ENCODE results near the gene FICD.

FICD gene

DNA sequence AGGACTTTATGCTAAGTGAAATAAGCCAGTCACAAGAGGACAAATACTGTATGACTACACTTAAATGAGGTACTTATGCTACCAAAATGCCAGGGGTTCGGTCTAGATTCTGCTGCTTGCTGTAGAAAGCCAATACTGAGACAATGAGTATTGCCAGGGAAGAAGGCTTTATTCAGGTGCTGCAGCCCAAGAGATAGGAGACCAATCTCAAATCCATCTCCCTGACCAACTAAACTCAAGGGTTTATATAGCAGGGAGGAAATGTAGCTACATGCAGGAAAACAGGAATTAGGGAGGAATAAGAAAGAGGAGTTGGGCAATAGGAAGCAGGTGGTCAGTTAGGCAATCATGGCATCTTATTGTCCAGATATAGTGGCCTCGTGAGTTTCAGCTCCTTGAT, 12.2 kb upstream of the FICD start:
- DNase-seq: no peak

DNA sequence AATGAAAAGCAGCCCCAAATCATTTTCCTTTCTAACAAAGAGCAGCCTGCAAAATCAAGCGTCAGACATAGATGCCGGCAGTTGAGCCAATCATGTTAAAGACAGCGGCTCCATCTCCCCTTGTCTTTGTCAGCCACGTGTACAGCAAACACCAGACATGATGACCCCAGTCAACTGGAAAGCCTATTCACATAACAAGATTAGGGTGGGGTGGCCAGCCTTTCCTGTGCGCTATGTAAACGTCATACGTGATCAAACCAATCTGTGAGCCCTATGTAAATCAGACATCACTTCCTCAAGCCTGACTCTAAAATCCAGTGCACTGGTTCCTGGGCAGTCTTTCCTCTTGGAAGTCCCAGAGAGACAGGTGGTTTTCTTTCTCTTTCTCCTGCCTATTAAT, 9.9 kb upstream of the FICD start:
- no peak for DNase-seq

DNA sequence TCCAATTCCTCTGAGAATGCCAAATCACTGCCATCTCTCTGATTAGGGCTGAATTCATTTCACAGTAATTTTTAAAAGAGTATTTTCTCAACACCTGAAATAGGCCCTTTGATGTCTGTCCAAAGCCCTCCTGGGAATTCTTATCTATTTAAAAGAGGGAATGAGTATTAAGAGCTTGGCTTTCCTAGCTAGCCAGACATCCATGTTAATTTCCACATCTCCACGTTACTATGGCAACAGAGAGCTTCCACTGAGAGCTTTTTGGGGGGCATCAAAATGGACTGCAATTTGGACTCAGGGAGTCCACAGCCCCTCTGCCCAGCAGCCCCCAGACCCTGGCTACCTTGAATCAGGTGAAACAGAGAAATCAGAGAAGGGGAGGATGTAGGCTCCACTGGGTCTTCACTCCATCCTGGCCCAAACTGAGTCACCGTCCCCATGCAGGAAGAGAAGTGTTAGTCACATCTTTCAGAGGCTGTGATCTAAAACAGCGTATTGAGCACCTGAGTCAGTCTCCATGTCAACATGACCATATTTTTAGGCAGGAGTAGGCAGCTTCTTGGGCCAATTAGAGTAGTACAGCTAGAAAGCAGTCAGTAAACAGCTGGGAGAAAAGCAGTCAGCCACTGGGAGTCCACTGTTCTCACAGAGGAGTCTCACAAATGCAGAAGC, 7.0 kb upstream of the FICD start:
- DNase-seq: no peak

DNA sequence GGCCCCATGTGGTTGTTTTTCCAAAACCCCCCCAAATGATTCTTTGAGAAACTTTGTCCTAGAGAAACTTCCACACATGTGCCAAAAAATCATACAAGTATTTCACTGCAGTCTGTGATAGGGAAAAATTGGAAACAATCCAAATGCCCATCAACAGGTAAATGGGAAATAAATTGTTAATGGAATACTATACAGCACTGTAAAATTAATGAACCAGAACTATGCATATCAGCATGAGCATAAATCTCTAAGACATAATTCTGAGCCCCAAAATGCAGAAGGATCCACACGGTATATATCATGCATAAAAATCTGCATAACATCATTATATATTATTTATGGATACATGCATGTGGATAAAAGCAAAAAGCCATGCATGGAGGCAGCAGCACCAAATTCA, 5.3 kb upstream of the FICD start:
- DNase-seq: no peak

DNA sequence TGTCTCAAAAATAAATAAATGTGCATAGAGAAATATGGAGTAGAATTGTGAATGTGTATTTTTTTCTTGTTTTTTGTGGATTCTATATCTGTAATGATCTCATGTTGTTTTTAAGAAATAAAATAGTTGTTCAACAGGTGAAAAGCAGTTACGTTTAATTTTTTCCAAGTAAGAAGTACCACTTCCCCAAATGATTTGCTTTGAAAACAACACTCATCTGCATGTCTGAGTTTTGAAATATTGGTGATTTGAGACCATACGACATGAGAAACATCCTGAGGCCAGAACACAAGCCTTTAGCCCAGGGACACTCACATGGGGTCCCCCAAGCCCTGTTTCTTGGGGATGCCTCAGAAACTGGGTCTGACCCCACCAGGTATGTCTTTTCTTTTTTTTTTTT, 4.2 kb upstream of the FICD start:
- no peak for DNase-seq

DNA sequence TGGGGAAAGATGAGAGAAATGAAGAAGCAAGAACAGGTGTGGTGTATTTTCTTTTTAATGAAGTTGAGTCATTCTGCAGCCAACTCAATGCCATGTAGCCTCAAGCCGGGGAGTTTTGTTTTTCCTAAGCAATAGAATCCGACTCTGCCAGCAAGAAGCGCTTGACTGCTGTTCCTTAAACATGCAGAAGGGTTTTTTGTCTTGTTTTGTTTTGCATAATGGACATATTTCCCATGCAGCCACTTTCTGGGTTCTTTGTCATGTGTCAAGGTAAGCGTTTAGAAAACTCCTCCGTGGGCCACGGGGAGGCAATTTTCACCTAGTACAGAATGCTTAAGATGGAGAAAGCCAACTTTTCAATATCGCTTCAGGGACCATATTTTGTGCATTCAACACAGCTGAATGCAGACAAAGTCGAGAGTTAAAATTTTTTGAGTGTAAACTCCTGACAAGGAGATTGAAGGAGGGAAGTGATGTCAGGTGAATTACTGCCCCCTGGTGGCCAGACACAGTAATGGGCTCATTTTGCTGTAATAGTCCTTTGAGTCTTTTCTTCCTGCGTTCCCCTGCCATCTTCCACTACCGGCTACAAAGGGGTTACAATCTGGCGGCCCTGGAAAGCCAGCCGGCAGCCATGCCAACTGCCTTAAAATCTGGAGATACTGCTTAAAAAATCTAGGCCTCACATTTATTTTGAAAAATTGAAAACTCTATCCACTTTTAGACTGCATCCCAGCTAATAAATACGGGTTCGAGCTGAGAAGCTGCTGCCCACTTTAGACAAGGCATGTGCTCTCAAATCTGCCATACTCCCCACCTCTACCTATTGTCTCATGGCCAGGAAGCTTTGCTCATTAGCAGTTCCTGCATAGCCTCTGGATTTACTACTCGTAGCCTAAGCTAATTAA, 3.2 kb upstream of the FICD start:
- DNase-seq: peak; percentile 81 to 85 (median 84)

DNA sequence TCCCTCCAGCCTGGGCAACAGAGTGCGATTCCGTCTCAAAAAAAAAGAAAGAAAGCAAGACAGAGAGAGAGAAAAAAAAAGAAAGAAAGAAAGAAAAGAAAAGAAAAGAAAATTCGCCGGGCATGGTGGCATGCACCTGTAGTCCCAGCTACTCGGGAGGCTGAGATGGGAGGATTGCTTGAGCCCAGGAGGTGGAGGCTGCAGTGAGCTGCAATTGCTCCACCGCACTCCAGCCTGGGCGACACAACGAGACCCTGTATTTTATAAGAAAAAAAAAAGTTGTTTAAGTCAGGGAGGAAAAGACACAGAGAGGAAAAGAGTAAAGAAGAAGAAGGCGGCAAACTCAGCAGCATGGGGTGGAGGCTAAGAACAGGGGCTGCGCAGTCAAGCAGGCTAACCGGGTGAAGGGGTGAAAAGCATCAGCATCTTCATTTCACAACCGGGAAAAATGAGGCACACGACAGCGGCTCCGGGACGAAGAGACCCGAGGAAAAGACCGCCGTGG, 557 bp upstream of the FICD start:
- DNase-seq: no peak

DNA sequence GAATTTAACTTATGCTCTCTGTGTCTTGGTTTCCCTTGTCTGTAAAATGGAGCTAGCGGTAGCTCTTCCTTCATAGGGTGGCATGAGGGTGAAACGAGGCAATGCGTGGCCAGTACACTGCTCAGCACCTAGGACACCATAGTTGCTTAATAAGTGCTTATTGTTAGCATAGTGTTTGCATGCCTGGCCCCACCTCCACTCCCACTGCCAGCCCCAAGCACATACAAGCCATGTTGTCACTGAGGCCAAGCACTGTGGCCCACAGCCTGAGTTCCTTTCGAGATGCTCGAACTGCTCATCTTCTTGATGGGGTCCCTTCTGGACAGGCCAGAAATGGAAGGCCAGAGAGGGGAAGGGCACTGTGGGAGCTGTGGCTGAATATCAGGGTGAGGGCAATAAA, 839 bp downstream of the FICD start:
- peak in 3 of 4 experiments; percentile 22 to 31 (median 27) for DNase-seq

DNA sequence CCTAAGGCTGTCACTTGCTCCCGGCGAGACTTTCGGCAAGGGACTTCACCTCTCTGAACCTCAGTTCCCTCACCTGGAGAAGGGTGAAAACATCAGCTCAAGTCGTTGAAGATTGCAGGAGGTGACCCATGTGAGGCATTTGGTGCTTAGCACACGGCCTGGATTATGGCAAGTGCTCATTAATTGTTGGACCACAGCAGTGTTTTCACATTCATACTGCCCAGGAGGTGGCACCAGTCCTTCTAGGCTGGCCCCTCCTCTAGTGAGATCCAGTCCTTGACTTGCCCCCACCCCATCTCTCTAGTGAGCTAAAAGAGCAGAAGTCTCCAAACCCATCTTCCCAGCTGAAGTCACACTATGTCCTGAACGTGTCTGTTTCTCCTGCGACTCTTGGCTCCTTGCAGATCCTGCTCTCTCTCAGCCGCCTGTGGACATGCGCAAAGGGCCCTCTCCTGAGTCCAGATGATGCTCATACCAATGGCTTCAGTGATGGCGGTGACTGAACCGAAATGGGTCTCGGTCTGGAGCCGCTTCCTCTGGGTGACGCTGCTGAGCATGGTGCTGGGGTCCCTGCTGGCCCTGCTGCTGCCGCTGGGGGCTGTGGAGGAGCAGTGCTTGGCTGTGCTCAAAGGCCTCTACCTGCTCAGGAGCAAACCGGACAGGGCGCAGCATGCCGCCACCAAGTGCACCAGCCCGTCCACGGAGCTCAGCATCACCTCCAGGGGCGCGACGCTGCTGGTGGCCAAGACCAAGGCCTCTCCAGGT, 1.6 kb downstream of the FICD start:
- peak in 1 of 4 experiments; percentile 9 for DNase-seq

DNA sequence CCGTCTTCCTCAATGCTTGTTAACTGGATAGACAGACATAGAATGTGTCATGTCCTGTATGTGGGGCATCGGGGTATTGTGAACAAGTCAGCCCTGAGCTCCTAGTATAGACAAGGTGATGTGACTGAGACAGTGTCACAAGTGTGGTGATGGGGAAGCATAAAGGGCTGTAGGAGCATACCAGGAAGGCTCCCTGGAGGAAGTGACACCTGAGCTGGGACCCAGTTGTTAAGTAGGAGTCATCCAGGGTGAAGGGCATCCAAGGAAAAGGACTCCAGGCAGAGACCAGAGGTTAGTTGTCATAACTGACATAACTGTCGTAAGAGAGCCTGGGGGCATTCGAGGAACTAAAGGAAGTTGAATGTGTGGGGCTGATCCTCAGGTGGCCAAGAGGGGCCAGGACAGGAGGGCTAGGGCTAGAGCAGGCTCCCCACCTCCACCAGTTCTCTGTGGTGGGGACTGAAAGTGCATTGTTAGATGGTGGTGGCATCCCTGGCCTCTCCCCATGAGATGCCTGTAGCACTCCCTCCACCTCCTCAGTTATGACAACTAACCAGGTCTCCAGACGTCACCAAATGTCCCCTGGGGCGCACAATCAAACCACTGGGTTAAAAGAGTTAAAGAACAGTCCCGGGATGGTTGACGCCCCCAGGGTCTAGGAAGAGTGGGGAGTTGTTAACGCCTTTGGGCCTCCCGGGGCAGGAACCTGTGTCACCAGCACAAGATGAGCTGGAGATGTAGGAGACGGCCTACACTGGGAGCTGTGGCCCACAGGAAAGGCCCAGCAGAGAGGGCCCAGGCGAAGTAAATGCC, 2.4 kb downstream of the FICD start:
- no peak for DNase-seq

DNA sequence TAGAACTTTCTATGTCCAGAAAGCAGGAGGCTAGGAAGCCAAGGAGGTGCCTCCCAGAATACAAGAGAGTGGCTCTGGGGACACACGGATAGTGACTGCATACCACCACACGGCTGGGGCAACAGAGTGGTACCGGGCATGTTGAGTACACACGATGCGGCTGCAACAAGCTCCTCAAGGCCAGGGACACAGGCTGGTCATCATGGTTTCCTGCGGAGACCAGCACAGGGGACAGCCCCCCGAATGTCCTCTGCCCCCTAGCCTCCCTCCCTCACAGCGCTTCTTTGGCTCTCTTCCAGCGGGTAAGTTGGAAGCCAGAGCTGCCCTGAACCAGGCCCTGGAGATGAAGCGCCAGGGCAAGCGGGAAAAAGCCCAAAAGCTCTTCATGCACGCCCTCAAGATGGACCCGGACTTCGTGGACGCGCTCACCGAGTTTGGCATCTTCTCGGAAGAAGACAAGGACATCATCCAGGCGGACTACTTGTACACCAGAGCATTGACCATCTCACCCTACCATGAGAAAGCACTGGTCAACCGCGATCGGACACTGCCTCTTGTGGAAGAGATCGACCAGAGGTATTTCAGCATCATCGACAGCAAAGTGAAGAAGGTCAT, 3.1 kb downstream of the FICD start:
- DNase-seq: no peak

DNA sequence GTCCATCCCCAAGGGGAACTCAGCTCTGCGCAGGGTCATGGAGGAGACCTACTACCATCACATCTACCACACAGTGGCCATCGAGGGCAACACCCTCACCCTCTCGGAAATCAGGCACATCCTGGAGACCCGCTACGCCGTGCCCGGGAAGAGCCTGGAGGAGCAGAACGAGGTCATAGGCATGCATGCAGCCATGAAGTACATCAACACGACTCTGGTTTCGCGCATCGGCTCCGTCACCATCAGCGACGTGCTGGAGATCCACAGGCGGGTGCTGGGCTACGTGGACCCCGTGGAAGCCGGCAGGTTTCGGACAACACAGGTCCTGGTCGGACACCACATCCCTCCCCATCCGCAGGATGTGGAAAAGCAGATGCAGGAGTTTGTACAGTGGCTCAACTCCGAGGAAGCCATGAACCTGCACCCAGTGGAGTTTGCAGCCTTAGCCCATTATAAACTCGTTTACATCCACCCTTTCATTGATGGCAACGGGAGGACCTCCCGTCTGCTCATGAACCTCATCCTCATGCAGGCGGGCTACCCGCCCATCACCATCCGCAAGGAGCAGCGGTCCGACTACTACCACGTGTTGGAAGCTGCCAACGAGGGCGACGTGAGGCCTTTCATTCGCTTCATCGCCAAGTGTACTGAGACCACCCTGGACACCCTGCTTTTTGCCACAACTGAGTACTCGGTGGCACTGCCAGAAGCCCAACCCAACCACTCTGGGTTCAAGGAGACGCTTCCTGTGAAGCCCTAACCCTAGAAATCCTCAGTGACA, 3.8 kb downstream of the FICD start:
- no peak for DNase-seq

DNA sequence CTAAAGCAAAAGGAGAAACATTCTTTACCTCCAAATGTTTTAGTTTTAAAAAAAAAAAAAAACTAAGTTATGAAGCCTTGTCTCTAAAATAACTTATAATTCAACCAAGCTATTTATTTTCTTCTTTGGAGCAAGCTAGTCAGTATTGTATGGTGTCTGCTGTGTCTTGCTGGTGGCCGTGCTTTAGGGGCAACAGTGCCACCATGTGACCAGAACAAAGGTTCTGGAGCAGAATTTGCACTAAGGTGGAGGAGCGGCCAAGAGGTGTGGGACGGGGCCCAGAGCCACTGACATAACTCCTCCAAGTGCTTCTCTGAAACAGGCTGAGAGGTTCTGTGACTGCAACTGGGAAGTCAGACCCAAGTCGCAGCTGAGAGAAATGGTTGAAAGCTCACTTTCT, 4.5 kb downstream of the FICD start:
- no peak for DNase-seq

DNA sequence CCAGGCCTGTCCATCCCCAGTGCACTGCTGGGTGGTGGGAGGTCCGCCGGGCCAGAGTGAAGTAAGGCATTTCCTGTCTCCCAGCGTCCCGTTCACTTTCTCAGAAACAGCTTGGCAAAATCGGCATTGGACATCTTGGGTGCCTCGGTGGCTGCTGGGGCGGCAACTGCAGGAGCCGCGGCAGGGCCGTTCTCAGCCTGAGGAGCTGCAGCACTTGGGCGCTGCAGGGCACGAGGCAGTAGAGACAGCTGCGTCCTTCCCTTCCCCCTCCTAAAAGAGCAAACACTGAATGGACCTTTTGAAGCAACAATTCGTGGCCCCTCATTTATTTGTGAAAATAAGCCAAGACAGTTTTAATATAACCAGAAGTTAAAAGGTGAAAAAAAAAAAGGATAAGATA, 8.3 kb downstream of the FICD start:
- no peak for DNase-seq

DNA sequence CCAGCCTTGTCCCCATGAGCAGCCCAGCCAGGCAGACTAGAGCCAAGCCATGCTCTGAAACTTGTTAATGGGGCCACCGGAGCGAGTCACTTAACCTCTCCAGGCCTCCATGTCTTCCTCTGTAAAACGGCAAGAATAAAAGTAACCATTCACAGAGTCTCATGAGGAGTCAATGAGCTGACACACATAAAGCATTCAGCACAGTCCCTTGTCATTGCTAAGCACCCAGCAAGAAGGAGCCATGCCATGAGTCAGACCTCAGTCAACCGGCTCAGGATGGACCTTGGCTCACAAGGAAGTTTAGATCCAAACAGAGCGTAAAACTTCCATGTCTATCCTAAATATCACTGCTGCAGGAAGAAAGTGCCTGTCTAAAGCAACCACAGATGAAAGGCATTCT, 10.6 kb downstream of the FICD start:
- no peak for DNase-seq

DNA sequence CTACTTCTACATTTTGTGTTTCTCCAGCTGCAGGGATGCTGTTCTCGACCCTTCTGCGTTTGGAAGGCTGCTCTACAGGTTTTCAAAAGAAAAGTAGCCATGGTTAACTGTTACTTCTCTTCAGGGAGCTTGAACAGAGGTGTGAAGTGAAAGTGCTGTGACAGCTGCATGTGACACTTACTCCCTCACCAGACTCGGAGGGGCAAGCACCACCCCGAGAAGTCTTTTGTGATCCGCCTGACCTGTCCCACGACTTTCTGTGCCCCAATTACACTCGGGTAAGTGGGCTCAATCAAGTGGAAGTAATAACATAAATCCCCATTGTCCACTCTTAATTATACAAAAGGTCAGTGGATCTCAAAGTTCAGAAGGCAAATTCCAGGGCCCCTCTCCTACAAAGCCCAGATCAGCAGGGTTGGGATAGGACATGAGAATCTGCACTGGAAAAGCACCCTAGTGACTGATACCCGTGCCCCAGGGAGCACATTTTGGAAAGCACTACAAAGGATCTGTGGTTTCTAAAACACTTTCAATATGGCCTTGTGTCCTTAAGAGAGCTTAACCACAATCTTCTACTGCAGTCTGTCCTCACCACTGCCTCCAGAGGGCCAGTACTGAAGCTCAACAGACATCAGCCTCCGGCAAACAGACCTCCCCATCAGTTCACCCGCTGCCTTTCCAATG, 11.5 kb downstream of the FICD start:
- DNase-seq: no peak

DNA sequence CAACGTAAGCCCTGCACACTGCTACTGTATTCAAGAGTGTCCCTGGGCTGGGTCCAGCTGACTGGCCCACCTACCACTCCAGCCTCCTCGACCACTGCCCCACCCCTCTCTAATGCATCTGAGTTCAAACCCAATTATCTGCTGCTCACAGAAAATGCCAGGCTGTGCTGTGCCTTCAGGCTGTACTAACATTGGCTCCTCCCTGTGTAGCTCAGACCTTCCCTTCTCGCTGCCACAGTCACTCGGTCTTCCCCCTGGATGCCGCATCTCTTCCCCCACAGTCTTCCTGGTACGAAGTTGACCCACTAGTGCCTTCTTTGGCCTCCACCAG, 12.1 kb downstream of the FICD start:
- no peak for DNase-seq

DNA sequence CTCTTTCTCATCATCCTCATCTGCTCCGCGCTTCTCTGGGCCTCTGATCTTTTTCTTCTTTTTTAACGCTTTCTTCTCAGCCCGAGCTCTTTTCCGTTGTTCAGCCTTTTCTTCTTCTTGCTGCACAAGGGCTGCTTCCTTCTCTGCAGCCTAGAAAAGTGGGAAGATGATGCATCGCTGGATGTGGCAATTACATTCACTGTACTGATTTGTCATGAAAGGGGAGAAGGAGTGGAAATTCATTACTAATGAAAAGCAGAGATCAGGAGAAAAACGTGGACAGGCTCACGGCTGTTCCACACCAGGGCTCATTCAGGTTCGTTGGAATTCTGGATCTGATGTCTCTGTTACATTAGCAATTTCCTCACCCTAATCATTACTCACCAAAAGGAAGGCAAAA, 15.1 kb downstream of the FICD start:
- peak in 1 of 4 experiments; percentile 14 for DNase-seq

DNA sequence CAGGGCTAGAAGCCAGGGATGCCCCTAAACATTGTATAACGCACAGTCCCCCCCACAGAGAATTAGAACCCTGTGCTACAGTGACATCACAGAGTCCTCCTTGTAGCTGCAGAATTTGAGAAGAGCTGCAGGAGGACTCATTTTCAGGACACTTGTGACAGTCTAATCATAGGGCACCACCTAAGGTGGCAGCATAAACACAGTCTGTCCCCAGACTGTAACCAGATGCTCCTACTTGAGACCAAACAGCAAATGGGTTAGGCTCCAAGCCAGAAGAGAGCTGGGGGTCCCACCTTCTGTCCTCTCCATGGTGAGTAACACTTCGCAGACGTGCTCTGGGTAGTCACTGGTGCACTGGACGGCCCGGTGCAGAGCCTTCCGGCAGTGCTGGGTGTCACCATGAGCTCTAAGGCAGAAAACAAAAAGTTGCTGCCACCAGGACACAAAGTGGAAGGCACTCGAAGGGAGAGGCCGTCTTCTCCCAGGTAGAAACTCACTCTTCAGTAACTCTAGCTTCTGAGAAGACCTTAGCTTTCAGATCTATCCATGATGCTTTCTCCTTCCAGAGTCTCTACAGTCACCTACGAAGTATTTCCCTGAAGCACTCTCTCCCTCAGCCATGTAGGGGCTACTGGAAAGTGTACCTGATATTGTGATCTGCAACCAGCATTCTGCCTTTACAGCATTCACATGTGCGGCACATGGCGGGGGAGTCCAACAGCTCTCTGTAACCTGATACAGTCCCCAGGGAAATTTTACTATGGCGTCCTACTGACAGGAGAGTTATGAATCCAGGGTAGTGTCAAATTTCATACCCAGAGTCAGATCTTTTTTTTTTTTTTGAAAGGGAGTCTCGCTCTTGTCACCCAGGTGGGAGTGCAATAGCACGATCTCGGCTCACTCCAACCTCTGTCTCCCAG, 17.1 kb downstream of the FICD start:
- DNase-seq: no peak
